GM21825 (cell line): ENCODE data around the gene RNF213.

Source experiments
- ATAC-seq: cut with Tn5 transposase; IDR thresholded peaks from one replicate; pipeline ENCODE4 v1.9.1; 2021; ENCODE audit warnings: mild to moderate bottlenecking, moderate library complexity; ENCODE audit not compliant: unreplicated experiment

RNF213 gene

GRCh38 chr17:80413771-80414507 lies 153.3 kb downstream of the RNF213 start:
- ATAC-seq: no peak

GRCh38 chr17:80414508-80414802 lies 153.8 kb downstream of the RNF213 start:
- peak; percentile 5 for ATAC-seq

- peak; percentile 91 for ATAC-seq
These were observed 154.4 kb downstream of the RNF213 start, which contains the start of gene ENDOV for GRCh38 chr17:80414803-80415625. Gene ENDOV, plus strand, starts transcription at chr17:80415167. Its CDS starts 28 bp downstream, at chr17:80415195.

- ATAC-seq: peak; percentile 15
These were observed 155.0 kb downstream of the RNF213 start for GRCh38 chr17:80415626-80416137.

GRCh38 chr17:80416260-80416939 lies 155.7 kb downstream of the RNF213 start:
- no peak for ATAC-seq

- ATAC-seq: no peak
These were observed 156.3 kb downstream of the RNF213 start for GRCh38 chr17:80416940-80417293.

- ATAC-seq: no peak
These were observed 157.9 kb downstream of the RNF213 start for GRCh38 chr17:80418589-80418988.

GRCh38 chr17:80419255-80419654 lies 158.6 kb downstream of the RNF213 start:
- no peak for ATAC-seq

- no peak for ATAC-seq
These were observed 160.9 kb downstream of the RNF213 start for GRCh38 chr17:80421381-80422090.

- no peak for ATAC-seq
These were observed 161.6 kb downstream of the RNF213 start for GRCh38 chr17:80422276-80422675.

GRCh38 chr17:80422981-80423380 lies 162.3 kb downstream of the RNF213 start:
- no peak for ATAC-seq

- no peak for ATAC-seq
These were observed 163.0 kb downstream of the RNF213 start for GRCh38 chr17:80423536-80424225.

GRCh38 chr17:80424261-80424660 lies 163.6 kb downstream of the RNF213 start:
- no peak for ATAC-seq

- no peak for ATAC-seq
These were observed 164.5 kb downstream of the RNF213 start for GRCh38 chr17:80424878-80425765.

- no peak for ATAC-seq
These were observed 165.3 kb downstream of the RNF213 start for GRCh38 chr17:80425835-80426426.

GRCh38 chr17:80426671-80427326 lies 166.1 kb downstream of the RNF213 start:
- no peak for ATAC-seq

- ATAC-seq: no peak
These were observed 167.0 kb downstream of the RNF213 start for GRCh38 chr17:80427366-80428282.
